Adrenal gland (tissue), 5 donors: Measurements from ENCODE around the gene BTBD16.

Experiments used
- POLR2A ChIP-seq, 2 donors: fragments of 450-650 bp; IDR thresholded peaks; one replicate each; pipeline ENCODE4 v1.6.1; 2017; ENCODE audit warnings: antibody characterized with exemption in 2 of 2, mild to moderate bottlenecking in 2 of 2, moderate library complexity in 1 of 2
- TF ChIP-seq, protein P1 (sequence below), 6 experiments: fragments of 450-650 bp in 4 of 6; fragments of 200-600 bp in 2 of 6; sonication (generic) in 1 of 6; IDR thresholded peaks; 1 replicate in 5 of 6; 2 replicates in 1 of 6; pipeline versions ENCODE4 v1.5.1 to v1.8.0; 2016 to 2021; ENCODE audit warnings: antibody characterized with exemption in 6 of 6, mild to moderate bottlenecking in 2 of 6, moderate library complexity in 1 of 6
- donor health status: DM: no; HTN: no; CAD: no.

GRCh38 chr10:122336332-122336731, 65.2 kb downstream of the BTBD16 start:
- TF ChIP-seq, protein P1, sequence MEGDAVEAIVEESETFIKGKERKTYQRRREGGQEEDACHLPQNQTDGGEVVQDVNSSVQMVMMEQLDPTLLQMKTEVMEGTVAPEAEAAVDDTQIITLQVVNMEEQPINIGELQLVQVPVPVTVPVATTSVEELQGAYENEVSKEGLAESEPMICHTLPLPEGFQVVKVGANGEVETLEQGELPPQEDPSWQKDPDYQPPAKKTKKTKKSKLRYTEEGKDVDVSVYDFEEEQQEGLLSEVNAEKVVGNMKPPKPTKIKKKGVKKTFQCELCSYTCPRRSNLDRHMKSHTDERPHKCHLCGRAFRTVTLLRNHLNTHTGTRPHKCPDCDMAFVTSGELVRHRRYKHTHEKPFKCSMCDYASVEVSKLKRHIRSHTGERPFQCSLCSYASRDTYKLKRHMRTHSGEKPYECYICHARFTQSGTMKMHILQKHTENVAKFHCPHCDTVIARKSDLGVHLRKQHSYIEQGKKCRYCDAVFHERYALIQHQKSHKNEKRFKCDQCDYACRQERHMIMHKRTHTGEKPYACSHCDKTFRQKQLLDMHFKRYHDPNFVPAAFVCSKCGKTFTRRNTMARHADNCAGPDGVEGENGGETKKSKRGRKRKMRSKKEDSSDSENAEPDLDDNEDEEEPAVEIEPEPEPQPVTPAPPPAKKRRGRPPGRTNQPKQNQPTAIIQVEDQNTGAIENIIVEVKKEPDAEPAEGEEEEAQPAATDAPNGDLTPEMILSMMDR (IDR thresholded peaks at IDR 0.05), result no peak
- TF ChIP-seq POLR2A (IDR thresholded peaks at IDR 0.05), result no peak
